HG03095 (cell line): ENCODE results near the gene CYB5R2.

ENCODE experiments used
- ATAC-seq: cut with Tn5 transposase; IDR thresholded peaks from one replicate; pipeline ENCODE4 v1.9.1; 2021; ENCODE audit warnings: moderate library complexity; ENCODE audit not compliant: unreplicated experiment

CYB5R2 gene

GRCh38 chr11:7672960-7673723 lies at the start of gene CYB5R2:
CYB5R2 (minus strand) TSS chr11:7673500; CDS start chr11:7672825, 675 bp downstream.
- peak; percentile 38 for ATAC-seq

GRCh38 chr11:7714786-7715185 lies 41.5 kb upstream of the CYB5R2 start:
- ATAC-seq = no peak

GRCh38 chr11:7706377-7706776 lies 33.1 kb upstream of the CYB5R2 start, which contains the start of gene OVCH2:
OVCH2 (minus strand) TSS chr11:7706477; CDS start chr11:7706394, 83 bp downstream.
- ATAC-seq = no peak

GRCh38 chr11:7703740-7704139 lies 30.4 kb upstream of the CYB5R2 start:
- no peak for ATAC-seq

- no peak for ATAC-seq
Observed at GRCh38 chr11:7696424-7696823, 23.1 kb upstream of the CYB5R2 start.

- no peak for ATAC-seq
Observed at GRCh38 chr11:7694235-7694634, 20.9 kb upstream of the CYB5R2 start.

GRCh38 chr11:7692426-7692825 lies 19.1 kb upstream of the CYB5R2 start:
- ATAC-seq = no peak

GRCh38 chr11:7691759-7692350 lies 18.6 kb upstream of the CYB5R2 start:
- ATAC-seq = no peak

GRCh38 chr11:7690648-7691047 lies 17.3 kb upstream of the CYB5R2 start:
- ATAC-seq = no peak

GRCh38 chr11:7689239-7689638 lies 15.9 kb upstream of the CYB5R2 start:
- no peak for ATAC-seq

GRCh38 chr11:7688238-7688826 lies 15.0 kb upstream of the CYB5R2 start:
- peak; percentile 52 for ATAC-seq

- no peak for ATAC-seq
Observed at GRCh38 chr11:7687386-7687785, 14.1 kb upstream of the CYB5R2 start.

- no peak for ATAC-seq
Observed at GRCh38 chr11:7686761-7687160, 13.5 kb upstream of the CYB5R2 start.

- no peak for ATAC-seq
Observed at GRCh38 chr11:7683571-7683970, 10.3 kb upstream of the CYB5R2 start.

- no peak for ATAC-seq
Observed at GRCh38 chr11:7677796-7678201, 4.5 kb upstream of the CYB5R2 start.

- no peak for ATAC-seq
Observed at GRCh38 chr11:7677071-7677470, 3.8 kb upstream of the CYB5R2 start.

GRCh38 chr11:7675631-7676030 lies 2.3 kb upstream of the CYB5R2 start:
- no peak for ATAC-seq

GRCh38 chr11:7673724-7674434 lies 579 bp upstream of the CYB5R2 start:
- ATAC-seq = peak; percentile 14

GRCh38 chr11:7672276-7672959 lies 882 bp downstream of the CYB5R2 start:
- no peak for ATAC-seq

GRCh38 chr11:7671347-7672215 lies 1.7 kb downstream of the CYB5R2 start:
- peak; percentile 75 for ATAC-seq
